ENCODE data around the gene ANKRD65. TPM values are rescaled to one million over a fixed set of nuclear protein-coding genes. Genes with fewer than 3 reads are reported as not detected.
"Not testable (repeated sequence)": the region's sequence is repeated elsewhere in the genome, so short reads cannot be mapped to it uniquely, and the experiment has no call there.

The ANKRD65 gene
- 1.4 TPM for total RNA-seq

DNA sequence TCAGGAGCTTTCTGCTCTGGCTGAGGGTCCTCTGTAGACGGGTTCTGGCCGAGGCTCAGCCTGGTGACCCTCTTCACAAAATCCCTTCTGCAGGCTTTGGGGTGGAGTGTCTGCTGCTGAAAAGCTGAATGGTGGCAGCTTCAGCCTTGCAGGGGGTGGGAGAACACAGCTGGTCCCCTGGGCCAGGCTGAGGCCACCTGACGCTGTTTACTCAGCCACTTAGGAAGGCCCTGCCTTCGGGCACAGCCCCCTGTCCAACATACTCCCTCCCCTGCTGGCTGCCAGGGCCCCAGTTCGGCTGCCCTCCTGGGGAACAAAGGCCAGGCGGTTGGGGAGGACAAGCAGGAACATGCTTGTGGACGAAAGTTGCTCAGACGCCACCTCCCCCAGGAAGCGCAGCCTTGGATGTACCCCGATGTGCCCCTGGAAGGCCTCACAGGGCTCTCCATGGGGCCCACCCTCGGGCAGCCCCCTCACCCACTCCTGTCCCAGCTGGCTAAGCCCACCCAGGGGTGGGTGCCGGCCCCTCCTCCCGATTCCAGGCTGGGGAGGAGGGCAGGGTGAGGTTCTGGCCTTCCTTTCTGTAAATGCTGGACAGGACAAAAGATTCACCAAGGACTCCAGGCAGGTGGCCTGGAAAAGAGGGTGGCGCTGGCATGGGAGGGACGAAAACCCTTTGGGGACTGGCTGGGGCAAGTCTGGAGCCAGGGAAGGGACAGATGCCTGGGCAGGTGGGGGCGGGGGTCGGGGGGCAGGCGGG is at the start of gene ANKRD65:
TSS of gene ANKRD65 (minus strand) at position 130 of the 760 bp plus-strand sequence. CDS start 271 bp downstream, outside the sequence.
- DNase-seq, result peak; percentile 72

DNA sequence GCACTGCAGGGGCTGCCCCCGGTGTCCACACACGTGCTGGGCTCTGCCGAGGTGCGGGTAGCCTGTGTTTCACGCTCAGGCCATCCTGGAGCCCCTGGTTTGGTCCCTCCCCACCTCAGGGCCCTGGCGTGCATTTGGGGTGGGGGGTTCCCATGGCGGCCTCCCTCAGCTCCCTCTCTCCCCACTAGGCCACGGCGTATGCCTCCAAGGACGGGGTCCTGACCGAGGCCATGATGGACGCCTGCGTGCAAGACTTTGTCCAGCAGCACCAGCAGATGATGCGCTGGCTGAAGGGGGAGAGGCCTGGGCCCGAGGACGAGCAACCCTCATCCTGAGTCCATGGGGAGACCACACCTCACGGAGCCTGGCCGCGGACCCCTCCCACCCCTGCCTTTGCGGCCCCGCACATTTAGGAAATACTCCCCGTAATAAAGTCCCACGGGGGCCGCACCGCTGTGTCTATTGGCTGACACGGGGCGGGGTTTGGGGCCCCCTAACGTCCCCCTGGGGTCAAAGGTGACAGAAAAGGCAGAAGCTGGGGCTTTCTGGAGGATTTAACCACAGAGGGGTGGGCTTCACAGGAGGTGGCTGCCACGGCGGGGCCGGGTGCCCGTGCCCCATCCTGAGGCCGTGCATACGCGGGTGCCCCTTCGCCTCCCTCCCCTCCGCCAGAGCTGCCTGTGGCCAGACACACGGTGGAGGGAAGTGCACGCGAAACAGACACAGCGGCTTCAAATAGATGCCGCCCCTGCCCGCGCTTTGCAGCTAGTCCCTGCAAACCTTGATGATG is 47.3 kb upstream of the ANKRD65 start:
- not testable (repeated sequence) for DNase-seq

DNA sequence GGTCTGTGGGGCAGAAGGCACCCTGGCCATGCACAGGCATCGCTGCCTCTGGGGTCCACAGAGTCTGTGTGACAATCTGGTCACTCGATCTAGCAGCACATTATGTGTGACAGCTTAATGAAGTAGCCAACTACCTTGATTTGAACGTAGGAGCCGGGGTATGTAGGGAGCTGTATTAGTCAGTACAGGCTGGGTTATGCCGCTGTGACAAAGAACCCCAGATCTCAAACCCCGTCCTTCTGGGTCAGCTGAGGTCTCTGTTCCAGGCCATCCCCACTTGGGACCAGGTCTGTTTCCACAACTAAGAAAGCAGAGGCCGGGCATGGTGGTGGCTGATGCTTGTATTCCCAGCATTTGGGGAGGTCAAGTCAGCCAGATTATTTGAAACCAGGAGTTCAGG is 42.2 kb upstream of the ANKRD65 start:
- no peak for DNase-seq

DNA sequence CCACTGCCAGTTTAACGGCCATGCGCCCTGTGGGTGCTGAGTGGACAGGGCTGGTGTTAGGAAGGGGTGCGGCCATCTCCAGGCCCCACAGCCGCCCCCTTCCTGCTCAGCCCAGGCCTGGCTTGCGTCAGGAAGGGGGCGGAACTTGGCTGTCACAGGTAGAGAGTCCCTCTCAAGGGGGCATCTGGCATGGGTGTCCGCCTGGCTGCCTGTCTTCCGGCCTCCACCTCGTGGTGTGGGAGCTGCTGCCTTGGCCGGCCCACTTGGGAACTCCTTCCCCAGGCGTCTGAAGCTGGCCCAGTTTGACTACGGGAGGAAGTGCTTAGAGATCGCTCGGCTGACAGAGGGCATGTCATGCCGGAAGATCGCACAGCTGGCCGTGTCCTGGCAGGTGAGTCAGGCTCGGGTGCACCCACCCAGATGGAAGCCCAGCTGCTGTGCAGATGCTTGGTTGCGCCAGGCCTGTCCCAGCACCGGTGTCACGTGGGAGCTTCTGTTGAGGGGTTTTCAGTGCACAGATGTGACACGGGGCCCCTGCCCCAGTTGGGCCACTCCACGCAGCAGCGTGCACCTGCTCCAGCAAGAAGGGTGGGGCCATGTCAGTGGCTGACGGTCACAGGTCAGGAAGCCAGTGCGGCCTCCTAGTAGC is 41.4 kb upstream of the ANKRD65 start:
- DNase-seq, result no peak

DNA sequence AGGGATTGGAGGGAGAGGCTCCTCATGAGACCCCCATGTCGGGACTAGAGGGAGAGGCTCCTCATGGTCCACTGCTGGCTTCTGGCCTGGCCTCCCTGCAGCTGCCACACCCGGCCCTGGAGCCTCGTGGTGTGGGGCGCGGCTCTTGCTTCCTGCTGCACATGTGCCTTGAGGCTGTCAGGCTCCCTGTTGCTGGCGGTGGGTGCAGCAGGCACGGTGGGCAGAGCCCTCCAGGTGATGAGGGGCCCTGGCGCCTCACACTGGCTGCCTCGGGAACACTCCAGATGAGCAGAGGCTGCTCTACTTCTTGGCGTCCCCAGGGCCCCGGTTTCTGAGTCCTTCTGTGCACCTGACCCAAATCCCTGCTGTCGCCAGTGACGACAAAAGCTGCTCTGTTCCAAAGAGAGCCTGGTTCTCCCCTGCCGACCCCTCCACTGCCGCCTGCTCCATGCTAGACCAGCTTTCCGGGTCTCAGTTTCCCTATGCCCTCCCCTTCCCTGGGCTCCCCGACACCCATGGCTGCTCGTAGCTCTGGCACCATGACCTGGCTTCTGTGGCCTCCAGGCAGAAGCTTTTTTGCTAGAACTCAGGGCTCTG is 40.7 kb upstream of the ANKRD65 start:
- DNase-seq, result no peak

DNA sequence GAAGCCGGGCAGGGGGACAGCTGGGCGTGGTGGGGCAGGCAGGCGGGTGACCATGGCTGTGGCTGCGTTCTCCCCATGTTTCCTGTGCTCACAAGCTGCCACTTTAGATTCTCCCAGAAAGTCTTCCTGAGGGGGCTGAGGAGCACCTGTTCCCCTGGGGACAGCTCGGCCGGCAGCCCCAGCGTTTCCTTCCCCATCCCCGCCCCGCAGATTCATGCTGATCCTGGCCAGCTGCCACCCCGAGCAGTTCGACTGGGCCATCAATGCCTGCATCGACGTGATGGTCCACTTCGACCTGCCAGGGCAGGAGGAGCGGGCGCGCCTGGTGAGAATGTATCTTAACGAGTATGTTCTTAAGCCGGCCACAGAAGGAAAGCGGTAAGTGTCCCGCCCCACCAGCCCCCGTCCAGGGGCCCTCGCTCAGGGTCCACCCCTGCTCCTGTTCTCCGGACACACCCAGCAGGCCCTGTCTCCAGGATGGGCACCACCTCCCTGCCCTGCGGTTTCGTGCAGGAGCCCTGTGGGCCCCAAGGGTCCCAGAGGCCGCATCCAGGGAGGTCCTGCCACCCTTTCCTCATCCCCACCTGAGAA is 39.6 kb upstream of the ANKRD65 start:
- DNase-seq, result no peak

DNA sequence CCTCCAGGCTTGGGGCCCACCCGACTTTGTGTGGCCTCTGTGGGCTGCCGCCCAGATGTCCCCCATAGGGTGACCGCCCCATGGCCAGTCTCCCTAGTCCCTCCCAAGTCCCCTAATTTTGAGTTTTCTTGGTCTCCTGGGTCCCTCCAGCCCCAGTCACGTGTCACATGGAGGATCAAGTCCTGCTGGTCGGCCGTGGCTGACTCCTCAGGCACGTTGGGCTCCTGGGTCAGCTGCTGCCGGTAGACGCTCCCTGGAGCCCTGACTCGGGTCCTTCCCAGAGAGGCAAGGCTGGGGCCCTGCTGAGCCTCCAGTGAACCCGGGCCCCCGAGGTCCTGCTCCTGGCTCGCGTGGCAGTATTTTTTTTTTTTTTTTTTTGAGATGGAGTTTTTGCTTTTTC is 38.6 kb upstream of the ANKRD65 start:
- DNase-seq, result not testable (repeated sequence)

DNA sequence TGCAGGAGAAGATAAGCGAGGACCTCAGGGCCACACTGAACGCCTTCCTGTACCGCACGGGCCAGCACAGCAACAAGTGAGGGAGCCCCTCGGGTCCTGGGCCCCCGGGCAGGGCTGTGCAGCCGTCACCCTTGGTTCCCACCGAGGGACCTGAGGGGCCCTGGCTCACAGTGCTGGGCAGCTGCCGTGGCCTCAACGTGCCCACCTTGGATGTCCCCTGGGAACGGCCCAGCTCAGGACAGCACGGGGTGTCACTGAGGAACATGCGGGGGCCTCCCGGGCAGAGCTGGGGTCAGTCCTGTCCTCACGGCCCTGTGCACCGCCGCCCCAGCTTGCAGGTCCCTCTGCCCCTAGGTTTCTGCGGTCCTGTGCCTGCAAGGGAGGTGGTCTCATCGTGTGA is 38.1 kb upstream of the ANKRD65 start:
- not testable (repeated sequence) for DNase-seq

DNA sequence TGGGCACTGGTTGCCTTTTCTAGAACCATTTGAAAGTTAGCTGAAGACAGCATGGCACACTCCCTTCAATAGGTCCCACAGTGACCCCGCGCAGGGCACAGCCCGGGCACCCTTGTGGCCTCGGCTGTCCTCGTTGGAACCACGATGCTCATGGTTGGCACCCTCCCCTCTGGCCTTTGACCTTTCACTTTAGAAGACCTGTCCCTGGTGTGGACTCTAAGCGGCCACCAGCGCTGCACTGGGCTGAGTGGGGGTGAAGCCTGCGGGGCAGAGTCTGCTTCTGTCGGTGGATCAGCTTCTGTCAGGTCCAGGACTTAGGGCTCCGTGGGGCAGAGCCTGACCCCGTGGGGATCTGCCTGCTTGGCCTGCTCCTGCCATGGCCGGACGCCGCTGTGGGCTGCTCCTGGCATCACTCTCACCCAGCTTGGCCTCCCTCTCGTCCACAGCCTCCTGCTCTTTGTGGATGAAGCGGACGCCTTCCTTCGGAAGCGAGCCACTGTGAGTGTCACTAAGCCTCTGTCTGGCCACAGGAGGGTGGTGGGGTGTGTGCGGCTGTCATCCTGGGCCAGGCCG is 35.7 kb upstream of the ANKRD65 start:
- not testable (repeated sequence) for DNase-seq

DNA sequence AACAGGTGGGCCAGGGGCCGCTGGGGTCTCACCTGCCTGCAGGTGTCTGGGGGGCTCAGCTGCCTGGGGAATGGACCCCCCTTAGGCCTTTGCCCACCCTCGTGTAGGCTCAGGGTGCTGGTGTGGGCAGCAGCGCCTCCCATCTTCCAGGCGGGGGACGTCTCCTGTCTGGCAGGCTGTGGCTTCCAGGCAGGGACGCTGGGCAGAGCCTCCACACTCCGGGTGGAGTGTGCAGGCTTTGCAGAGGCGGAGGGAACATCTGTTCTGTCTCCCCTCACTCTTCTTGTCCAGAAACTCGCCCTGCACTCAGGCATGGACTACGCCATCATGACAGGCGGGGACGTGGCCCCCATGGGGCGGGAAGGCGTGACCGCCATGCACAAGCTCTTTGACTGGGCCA is 34.9 kb upstream of the ANKRD65 start:
- DNase-seq, result not testable (repeated sequence)

DNA sequence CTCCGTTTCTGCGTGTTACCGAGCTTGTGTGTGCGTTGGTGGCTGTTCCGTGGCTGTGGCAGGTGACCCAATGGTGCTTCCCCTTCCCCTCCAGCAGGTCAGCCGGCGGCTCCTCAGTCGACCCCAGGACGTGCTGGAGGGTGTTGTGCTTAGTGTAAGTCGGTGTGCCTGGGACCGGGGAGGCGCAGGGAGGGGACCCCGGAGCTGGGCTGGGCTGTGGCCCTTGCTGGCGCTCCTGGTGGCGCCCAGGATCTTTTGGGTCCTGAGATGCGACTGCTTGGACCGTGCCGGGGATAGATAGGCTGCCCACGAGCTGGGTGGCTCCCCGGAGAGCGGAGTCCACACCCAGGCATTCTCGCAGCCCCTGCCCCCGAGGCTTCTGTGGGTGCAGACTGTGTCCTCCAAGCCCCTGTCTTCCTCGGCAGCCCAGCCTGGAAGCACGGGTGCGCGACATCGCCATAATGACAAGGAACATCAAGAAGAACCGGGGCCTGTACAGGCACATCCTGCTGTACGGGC is 34.3 kb upstream of the ANKRD65 start:
- DNase-seq, result no peak

DNA sequence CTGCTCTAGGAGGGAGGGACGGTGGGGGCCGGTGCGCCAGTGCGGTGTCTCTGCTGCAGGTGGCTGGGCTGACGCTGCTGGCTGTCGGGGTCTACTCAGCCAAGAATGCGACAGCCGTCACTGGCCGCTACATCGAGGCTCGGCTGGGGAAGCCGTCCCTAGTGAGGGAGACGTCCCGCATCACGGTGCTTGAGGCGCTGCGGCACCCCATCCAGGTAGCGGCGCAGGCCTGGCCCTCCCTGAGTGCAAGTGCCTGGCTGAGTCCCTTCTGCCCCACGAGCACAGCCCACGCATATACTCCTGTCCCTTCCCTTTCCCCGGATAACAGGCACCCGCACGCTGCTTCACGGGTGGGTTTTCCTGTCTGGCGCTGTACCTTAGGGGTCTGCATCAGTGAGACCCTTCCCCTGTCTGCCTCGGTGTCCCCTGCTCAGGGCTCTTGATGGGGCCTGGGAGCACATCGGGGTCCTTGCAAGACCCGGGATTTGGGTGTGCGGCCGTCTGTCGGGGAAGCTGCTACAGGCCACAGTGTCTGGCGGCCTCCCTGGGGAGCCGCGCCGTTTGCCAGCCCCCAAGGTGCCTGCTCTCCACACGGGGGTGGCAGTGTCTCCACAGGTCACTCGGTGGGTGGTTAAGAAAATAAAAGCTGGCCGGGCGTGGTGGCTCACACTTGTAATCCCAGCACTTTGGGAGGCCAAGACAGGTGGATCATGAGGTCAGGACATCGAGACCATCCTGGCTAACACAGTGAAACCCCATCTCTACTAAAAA is 33.4 kb upstream of the ANKRD65 start:
- not testable (repeated sequence) for DNase-seq

DNA sequence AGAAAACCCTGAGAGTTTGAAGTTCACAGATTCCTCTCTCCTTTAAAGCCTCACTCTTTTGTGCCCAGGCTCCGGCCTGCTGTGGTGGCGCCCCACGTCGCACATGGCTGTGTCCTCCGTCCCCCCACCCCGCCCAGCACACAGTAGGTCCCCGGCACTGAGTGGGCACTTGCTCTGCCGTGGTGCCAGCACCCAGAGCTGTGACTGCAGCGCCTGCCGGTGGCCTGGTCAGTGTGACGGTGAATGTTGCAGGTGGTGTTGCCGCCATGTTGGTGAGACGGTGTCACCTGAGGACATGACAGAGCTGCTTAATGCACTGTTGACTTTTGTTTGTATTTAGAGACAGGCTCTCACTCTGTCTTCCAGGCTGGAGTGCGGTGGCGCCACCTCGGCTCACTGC is 31.8 kb upstream of the ANKRD65 start:
- DNase-seq, result no peak

DNA sequence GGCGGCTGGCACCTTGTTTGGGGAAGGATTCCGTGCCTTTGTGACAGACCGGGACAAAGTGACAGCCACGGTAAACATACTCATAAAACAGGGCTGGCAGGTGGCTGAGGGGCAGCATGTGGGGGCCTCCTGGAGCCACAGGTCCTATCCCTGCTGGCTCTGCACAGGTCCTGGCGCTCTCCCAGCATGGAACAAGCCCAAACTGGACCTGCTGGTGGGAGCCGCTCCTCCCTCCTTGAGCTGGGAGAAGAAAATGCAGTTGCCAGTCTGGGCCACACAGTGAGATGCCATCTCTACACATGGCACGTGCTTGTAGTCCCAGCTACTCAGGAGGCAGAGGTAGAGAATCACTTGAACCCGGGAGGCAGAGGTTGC is 31.3 kb upstream of the ANKRD65 start:
- DNase-seq, result not testable (repeated sequence)

DNA sequence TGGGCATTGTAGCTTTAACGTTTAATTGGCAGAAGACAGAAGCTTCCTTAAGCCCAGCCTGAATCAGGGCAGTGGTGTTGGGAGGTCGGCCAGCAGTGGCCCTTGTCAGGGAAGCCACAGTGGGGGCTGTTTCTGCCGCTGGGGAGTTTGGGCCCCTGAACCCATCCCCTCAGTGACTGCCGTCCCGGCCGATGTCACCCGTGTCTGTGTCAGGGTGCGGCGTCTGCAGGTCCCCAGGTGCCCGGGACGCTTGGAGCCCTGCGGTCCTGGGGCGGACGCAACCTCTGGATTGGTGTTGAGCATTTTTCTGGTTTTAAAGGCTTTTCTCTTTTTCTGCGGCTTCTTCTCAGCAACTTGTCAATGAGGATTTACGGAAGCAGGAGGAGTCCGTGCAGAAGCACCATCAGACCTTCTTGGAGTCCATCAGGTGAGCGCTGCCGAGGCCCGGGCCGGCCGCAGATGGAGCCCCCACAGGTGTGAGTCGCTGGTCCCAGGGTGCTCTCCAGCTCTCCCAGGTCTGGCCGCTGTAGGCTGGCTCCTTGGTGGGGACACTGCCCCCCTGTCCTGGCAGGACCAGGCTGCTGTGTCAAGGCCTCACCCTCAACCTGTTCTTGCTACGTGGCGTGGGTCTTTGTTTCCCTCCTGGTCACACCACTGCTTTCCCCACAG is 30.8 kb upstream of the ANKRD65 start:
- no peak for DNase-seq

DNA sequence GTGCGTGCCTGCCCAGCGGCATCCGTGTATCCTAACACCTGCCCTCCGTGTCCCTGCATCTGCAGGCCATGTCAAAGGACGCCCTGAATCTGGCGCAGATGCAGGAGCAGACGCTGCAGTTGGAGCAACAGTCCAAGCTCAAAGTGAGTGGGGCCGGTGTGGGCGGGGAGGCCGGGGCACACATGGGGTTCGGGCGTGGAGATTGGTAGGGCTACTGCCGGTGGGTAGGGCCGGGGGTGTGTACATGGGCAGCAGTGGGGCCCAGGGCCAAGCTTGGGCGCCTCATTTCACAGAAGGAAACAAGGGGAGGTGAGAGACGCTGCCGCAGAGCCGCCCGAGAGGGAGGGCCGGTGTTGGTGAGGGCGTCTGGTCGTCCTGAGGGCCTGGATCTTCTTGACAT is 29.5 kb upstream of the ANKRD65 start:
- DNase-seq, result not testable (repeated sequence)

DNA sequence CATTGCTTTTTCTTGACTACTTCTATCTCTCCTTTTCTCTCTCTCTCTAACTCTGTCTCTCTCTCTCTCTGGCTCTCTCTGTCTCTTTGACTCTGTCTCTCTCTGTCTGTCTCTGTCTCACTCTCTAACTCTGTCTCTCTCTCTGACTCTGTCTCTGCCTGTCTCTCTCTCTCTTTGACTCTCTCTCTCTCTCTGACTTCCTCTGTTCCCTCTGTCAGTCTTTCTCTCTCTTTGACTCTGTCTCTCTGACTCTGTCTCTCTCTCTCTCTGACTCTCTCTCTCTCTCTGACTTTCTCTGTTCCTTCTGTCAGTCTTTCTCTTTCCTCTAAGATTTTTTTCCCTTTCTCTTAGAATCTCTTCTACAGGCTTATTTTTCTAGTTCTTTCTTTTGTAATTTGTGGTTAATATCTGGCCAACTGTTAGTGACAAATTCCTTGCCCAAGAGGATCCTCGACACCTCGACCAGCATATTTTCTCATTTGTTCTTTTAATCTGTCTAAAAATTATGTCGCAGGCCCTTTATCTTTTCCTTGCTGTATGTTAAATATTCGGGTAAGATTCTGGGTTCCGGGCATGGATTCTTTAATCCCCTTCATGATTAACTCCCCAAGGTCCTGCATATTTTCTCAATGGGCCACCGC is 28.1 kb upstream of the ANKRD65 start, which contains the start of gene ATAD3C:
TSS of gene ATAD3C (plus strand) at position 591 of the 641 bp plus-strand sequence. CDS start 995 bp downstream, outside the sequence.
- no peak for DNase-seq

DNA sequence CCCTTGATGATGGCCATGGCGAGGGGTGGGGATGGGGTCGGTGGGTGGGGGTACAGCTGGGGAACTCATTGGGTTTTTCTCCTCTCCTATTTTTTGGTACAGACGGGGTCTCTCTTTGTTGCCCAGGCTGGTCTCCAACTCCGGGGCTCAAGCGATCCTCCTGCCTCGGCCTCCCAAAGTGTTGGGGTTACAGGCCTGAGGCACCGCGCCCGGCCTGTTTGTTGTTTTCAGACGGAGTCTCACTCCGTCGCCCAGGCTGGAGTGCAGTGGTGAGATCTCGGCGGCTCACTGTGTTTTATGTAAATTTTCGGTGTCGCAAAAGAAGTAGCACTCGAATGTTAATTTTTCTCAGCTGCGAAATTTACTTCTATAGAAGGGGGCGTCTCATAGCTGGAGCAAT is 25.6 kb upstream of the ANKRD65 start:
- not testable (repeated sequence) for DNase-seq

DNA sequence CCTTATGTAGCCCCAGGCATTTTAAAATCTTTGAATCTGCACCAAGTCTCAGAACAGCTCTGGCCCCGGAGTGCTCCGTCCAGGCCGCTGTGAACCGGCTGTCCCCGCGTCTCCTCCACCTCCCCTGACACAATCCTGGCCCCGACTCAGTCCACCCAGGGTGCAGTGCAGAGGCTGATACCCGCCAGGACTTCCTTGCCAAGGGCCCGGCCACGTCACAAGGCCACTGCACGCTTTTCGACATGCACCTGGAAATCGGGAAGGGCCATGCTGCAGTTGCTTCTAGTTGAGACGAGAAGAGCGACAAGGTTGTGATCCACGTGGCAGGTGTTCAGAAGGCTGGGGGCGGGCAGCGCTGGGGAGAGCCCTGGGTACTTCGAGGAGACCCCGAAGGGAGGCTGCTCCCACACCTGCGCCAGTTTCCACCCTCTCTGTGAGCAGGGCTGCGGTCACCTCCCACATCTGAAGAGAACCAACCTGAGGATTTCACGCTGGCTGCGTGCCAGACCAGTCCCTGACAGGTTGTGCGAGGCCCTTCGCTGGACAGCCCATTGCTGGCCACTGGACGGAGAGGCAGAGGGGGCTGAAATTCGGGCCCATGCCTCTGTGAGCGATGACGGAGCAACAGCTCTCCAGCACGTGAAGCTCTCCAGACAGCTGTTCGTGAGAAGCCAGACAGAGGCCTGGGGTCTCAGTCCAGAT is 21.1 kb upstream of the ANKRD65 start:
- no peak for DNase-seq
